GM12873 (cell line): ENCODE results near the gene NELFCD.

Source experiments
- CTCF ChIP-seq: IDR thresholded peaks from 2 replicates; pipeline ENCODE4 v1.5.1; 2012; ENCODE audit warnings: low read depth, mild to moderate bottlenecking, moderate library complexity, low read length, control low read depth; ENCODE audit not compliant: insufficient read depth; ENCODE audit errors: missing control alignments

NELFCD gene

DNA sequence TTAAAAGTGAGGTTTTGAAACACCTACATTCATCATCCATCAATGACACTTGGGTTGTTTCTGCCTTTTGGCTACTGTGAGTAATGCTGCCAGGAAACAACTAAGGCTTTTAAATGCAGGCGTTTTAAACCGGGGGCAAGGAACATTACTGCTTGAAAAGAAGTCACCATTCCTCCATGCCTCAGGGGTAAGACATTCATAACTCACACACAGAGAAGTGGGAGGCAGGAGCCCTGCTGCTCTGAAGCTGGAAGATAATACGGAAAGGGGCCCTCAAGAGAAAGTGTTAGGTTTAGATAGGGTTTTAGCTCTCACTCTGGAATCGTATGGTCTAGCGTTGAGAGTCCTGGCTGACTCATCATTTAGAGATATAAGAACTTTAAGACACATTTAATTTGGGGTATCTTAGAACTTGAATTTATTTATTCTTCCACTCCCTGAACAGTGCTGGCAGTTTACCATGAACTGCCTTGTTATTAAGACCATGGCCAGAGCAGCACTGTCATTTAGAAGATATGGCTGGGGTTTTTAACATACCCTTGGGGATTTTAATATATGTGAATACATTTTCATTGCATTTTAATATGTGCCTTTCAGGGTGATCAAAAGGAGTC is 40.0 kb downstream of the NELFCD start:
- TF ChIP-seq CTCF: no peak

- TF ChIP-seq CTCF: no peak
These were observed 41.7 kb downstream of the NELFCD start for GRCh38 chr20:59022754-59023153.

GRCh38 chr20:59023616-59024015 is 42.6 kb downstream of the NELFCD start:
- no peak for TF ChIP-seq CTCF

DNA sequence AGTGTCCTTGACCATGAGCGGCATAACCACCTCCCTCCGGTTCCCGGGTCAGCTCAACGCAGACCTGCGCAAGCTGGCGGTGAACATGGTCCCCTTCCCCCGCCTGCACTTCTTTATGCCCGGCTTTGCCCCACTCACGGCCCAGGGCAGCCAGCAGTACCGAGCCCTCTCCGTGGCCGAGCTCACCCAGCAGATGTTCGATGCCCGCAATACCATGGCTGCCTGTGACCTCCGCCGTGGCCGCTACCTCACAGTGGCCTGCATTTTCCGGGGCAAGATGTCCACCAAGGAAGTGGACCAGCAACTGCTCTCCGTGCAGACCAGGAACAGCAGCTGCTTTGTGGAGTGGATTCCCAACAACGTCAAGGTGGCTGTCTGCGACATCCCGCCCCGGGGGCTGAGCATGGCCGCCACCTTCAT is 43.1 kb downstream of the NELFCD start:
- no peak for TF ChIP-seq CTCF

GRCh38 chr20:59025086-59025485 is 44.0 kb downstream of the NELFCD start:
- TF ChIP-seq CTCF: no peak

- TF ChIP-seq CTCF: no peak
These were observed 44.5 kb downstream of the NELFCD start for GRCh38 chr20:59025511-59025910.

- no peak for TF ChIP-seq CTCF
These were observed 46.1 kb downstream of the NELFCD start for GRCh38 chr20:59026904-59027740.
